GM12865 (cell line): ENCODE data around the gene TOMM6.

Experiments
- DNase-seq: peaks from one replicate; pipeline ENCODE4 v3.0.0; 2010; ENCODE audit warnings: low read depth
- H3K4me3 ChIP-seq: 2 replicates; pipeline ENCODE4 v1.5.1; 2011; ENCODE audit warnings: mild to moderate bottlenecking, low read depth, low read length, control low read depth
- CTCF ChIP-seq: IDR thresholded peaks from 2 replicates; pipeline ENCODE4 v1.5.1; 2011; ENCODE audit warnings: low read length, control low read depth, low read depth, inconsistent platforms; ENCODE audit not compliant: insufficient read depth; ENCODE audit errors: missing control alignments

TOMM6 gene

GRCh38 chr6:41775293-41775882, 12.1 kb upstream of the TOMM6 start:
- DNase-seq = no peak
- H3K4me3 ChIP-seq = no peak overlapping the region
- no peak for TF ChIP-seq CTCF

GRCh38 chr6:41777551-41778285, 9.8 kb upstream of the TOMM6 start:
- H3K4me3 ChIP-seq = no peak overlapping the region
- TF ChIP-seq CTCF = no peak
- no peak for DNase-seq

GRCh38 chr6:41778895-41779294, 8.6 kb upstream of the TOMM6 start:
- TF ChIP-seq CTCF = no peak
- H3K4me3 ChIP-seq = peak overlapping the region; percentile 53
- DNase-seq = no peak

GRCh38 chr6:41779336-41779735, 8.2 kb upstream of the TOMM6 start:
- H3K4me3 ChIP-seq = peak overlapping the region; percentile 53

GRCh38 chr6:41779788-41780550, 7.5 kb upstream of the TOMM6 start, which contains the start of gene FRS3:
Gene FRS3, minus strand, starts transcription at chr6:41779900. Its CDS starts 2,913 bp downstream, at chr6:41776987.
- peak within 1 kb of the TSS; percentile 76 for H3K4me3 ChIP-seq
- TF ChIP-seq CTCF = peak; percentile 96
- DNase-seq = peak; percentile 98

More at GRCh38 chr6:41779336-41779735, 8.2 kb upstream of the TOMM6 start:
- no peak for DNase-seq
- TF ChIP-seq CTCF = no peak

- TF ChIP-seq CTCF = no peak
- H3K4me3 ChIP-seq = peak within 1 kb of the TSS; percentile 76
- DNase-seq = no peak
These were observed 6.7 kb upstream of the TOMM6 start, which contains the start of gene PRICKLE4 for GRCh38 chr6:41780551-41781365. Gene PRICKLE4, plus strand, starts transcription at chr6:41780782. Its CDS starts 2,692 bp downstream, at chr6:41783474.
